ENCODE results near the gene CDC42EP4. TPM values are rescaled to one million over a fixed set of nuclear protein-coding genes. Genes with fewer than 3 reads are reported as not detected.

Gene CDC42EP4
- total and polyA plus RNA-seq, 2 experiments from 2014 or later: 62.4 to 82.7 TPM

GRCh38 chr17:73261952-73262675 lies 49.7 kb downstream of the CDC42EP4 start:
- Histone ChIP-seq H3K79me2 (no peaks in the 10 kb centered on the region), H4K20me1 (ENCODE audit: insufficient read depth, poor library complexity, severe bottlenecking) (no peaks in the 10 kb centered on the region), H3K27me3 (no peaks in the 10 kb centered on the region), H3K4me2 (peak overlapping the region; percentile 69), H3K4me3 (no peak overlapping the region), H3K36me3 (replicated peaks; ENCODE audit: insufficient read depth, low read depth) (no peaks in the 10 kb centered on the region), H3K27ac (peak overlapping the region; percentile 94), H2AFZ (peak overlapping the region; percentile 32), H3K4me1 (ENCODE audit: insufficient read depth) (peaks cover 21% of the 10 kb centered on the region), H3K9me3 (ENCODE audit: low read depth) (no peaks in the 10 kb centered on the region), H3K9me2 (replicated peaks; ENCODE audit: insufficient read depth) (no peaks in the 10 kb centered on the region)
- whole genome bisulfite sequencing (ENCODE audit: low lambda C conversion rate, missing lambda C conversion rate): 39% methylated on average over 17 of the region's 19 CpGs
- TF ChIP-seq EZH2phosphoT487 (IDR thresholded peaks at IDR 0.05; ENCODE audit: low read depth, severe bottlenecking, unreplicated experiment): no peak
- no peak for TF ChIP-seq EZH2 (IDR thresholded peaks at IDR 0.05; ENCODE audit: borderline replicate concordance)
- no peak for TF ChIP-seq CTCF (IDR thresholded peaks at IDR 0.05; ENCODE audit: poor library complexity)
- peak; percentile 63 for DNase-seq (ENCODE audit: low spot score)

- Histone ChIP-seq H3K27me3 (no peaks in the 10 kb centered on the region), H3K79me2 (no peaks in the 10 kb centered on the region), H3K36me3 (replicated peaks; ENCODE audit: insufficient read depth, low read depth) (no peaks in the 10 kb centered on the region), H3K27ac (peak within 1 kb of the TSS; percentile 94), H3K4me2 (peak within 1 kb of the TSS; percentile 69), H4K20me1 (ENCODE audit: insufficient read depth, poor library complexity, severe bottlenecking) (no peaks in the 10 kb centered on the region), H3K4me1 (ENCODE audit: insufficient read depth) (peaks cover 21% of the 10 kb centered on the region), H3K9me2 (replicated peaks; ENCODE audit: insufficient read depth) (no peaks in the 10 kb centered on the region), H3K9me3 (ENCODE audit: low read depth) (no peaks in the 10 kb centered on the region), H3K4me3 (no peak within 1 kb of the TSS), H2AFZ (peak within 1 kb of the TSS; percentile 32)
- DNase-seq (ENCODE audit: low spot score): no peak
- TF ChIP-seq CTCF (IDR thresholded peaks at IDR 0.05; ENCODE audit: poor library complexity): no peak
- no peak for TF ChIP-seq EZH2 (IDR thresholded peaks at IDR 0.05; ENCODE audit: borderline replicate concordance)
- no peak for TF ChIP-seq EZH2phosphoT487 (IDR thresholded peaks at IDR 0.05; ENCODE audit: low read depth, severe bottlenecking, unreplicated experiment)
- 92% methylated on average over 9 of the region's 9 CpGs for WGBS (ENCODE audit: low lambda C conversion rate, missing lambda C conversion rate)
Measured at GRCh38 chr17:73261617-73261951, 50.2 kb downstream of the CDC42EP4 start, which contains the start of gene CPSF4L. Gene CPSF4L, minus strand, starts transcription at chr17:73261880. Its CDS starts 62 bp downstream, at chr17:73261818.

GRCh38 chr17:73257516-73257915 lies 54.3 kb downstream of the CDC42EP4 start:
- Histone ChIP-seq H3K79me2 (no peaks in the 10 kb centered on the region), H4K20me1 (ENCODE audit: insufficient read depth, poor library complexity, severe bottlenecking) (no peaks in the 10 kb centered on the region), H3K4me2 (no peak overlapping the region), H3K27me3 (no peaks in the 10 kb centered on the region), H3K27ac (no peak overlapping the region), H3K36me3 (replicated peaks; ENCODE audit: insufficient read depth, low read depth) (no peaks in the 10 kb centered on the region), H3K9me2 (replicated peaks; ENCODE audit: insufficient read depth) (no peaks in the 10 kb centered on the region), H3K4me3 (no peak overlapping the region), H2AFZ (no peak overlapping the region), H3K4me1 (ENCODE audit: insufficient read depth) (peaks cover 18% of the 10 kb centered on the region), H3K9me3 (ENCODE audit: low read depth) (no peaks in the 10 kb centered on the region)
- no peak for DNase-seq (ENCODE audit: low spot score)
- 91% methylated on average over 6 of the region's 6 CpGs for WGBS (ENCODE audit: low lambda C conversion rate, missing lambda C conversion rate)
- TF ChIP-seq EZH2phosphoT487 (IDR thresholded peaks at IDR 0.05; ENCODE audit: low read depth, severe bottlenecking, unreplicated experiment) (no peak), CTCF (IDR thresholded peaks at IDR 0.05; ENCODE audit: poor library complexity) (no peak), EZH2 (IDR thresholded peaks at IDR 0.05; ENCODE audit: borderline replicate concordance) (no peak)
